ENCODE measurements around the gene DAAM2.

The DAAM2 gene

DNA sequence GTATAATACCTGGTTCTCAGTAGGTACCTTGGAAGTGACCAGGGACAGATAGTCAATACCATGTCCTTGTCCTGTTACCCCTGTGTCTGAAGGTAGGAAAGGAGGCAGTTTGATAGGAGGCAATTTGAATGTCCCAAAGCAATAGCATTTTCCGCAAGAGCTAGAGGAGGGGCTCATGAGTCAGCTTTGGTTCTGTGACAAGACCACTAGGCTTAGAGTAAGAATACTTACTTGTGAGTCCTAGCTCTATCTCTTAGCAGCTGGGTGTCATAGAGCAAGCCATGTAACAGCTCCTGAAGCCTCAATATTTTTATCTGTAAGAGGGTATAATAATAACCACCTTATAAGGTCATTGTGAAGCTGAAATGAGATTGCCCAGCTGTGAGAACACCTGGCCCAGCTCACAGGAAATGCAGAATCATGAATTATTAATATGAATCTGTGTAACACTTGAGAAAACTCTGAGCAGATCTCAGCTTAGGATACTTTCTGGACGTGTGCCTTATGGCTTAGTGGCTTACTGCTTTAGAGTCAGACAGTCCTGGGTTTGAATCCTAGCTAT lies 58.6 kb downstream of the DAAM2 start:
- DNase-seq, result no peak

DNA sequence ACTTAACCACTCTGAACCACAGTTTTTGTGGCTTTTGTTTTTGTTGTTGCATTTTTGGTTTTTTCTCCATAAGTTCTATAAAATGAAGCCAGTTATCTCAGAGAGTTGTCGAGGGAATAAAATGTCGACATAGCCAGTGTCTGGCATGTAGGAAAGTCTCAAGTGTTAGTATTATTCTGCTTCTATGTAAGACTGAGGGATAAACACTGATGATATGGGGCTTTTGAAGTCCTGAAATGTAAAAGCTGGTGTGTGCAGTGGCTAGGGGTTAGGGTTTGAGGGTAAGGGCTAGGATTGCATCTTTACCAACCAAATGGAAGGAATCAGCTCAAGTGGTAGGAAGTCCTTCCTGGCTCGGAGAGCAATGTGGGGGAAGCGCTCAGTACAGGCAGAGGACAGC lies 59.2 kb downstream of the DAAM2 start:
- no peak for DNase-seq

DNA sequence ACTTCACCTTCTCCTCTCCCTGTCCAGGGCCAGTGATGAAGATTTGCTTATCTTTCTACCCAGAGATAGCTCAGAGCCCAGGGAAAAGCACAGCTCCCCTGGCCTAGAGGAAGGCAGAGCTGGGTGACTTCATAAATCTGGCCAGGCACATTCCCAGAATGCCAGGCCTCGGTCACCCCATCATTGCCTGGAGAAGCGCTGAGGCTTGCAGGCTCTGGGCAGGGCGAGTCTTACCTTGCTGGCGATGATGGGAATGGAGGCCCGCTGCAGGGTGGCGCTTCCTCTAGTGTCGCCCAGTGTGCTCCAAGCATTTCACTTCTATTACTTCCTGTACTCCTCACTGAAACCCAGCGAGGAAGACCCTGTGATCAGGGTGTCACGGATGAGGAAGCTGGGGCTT lies 60.1 kb downstream of the DAAM2 start:
- no peak for DNase-seq

DNA sequence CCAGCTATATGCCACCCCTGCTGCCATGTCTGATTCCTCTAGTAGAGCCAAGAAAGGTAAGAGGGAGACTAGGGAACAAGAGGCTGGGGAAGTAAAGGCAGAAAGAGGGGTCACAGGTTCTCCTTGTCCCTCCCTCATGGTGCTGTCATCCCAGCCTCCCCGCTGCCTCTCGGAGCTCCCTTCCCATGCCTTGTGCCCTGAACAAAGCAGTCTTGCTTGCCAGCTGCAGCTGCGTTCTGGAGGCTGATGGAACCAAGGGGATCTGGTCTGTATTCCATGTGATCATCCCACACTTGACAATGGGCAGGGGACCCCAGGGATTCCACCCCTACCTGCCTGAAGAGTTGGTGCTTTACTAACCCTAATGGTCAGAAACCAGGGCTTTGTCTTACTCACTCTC lies 61.4 kb downstream of the DAAM2 start:
- DNase-seq, result no peak

DNA sequence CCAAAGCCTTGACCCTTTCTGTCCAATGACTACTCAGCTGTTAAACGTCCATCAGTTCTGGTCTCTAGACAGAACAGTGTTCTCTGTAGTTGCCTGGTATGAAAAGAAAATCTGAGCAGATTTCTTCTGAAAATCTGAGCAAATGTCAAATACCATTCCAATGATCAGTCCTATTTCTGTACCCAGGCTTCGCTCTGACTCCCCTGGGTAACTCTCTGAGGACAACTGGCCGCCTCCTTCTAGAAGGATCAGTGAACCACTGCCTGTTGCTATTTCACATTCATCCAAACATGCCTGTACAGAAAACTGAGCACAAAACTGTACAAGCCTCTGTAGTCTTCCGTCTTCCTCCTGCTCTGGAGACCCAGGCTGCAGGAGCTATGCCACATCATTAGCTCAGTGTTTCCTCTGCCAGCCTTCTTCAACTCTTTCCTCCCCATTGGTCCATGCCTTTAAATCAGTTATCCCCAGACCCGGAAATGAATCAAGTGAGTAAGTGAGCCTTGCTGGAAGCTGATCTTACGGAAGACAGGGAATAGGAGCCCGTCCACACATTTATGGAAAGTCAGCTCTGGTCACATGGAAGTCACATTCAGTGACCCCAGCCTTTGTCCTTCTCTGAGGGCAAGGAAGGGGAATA lies 63.3 kb downstream of the DAAM2 start:
- DNase-seq, result no peak

DNA sequence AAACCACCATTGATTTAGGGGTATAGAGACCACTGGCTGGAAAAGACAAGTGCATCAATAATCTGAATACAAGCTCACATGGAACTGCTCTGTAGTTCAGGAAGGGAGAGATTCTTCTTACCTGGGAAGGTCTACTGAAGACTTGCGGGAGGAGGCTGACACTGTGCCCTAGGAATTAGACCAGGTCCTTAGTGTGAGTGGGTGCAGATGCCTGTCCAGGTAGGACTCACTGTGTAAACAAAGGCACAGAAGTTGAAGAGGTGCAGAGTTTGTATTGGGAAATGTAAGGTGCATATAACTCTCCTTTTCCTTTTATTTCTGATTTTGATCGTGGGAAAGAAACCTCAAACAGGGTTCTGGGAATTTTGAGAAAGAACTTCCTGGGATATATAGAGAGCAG lies 66.8 kb downstream of the DAAM2 start:
- DNase-seq, result no peak

DNA sequence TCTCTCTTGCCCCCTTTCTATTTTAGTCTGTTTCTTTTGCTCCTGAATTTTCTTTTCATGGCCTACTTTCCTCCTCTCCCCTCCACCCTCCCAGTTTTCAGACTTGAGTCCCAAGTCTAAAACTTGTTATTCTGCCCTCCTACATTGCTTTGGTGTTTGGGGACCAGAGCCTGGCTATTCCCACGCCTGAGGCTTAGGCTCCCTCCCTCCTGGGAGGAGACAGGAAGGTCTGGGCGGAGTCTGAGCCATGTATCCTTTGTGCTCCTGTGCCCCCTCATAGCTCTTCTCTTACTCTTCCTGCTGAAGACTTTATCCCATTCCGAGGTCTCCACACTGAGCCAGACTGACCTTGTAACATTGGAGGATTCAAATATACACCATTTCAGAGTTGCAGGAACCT lies 69.5 kb downstream of the DAAM2 start:
- DNase-seq, result no peak

DNA sequence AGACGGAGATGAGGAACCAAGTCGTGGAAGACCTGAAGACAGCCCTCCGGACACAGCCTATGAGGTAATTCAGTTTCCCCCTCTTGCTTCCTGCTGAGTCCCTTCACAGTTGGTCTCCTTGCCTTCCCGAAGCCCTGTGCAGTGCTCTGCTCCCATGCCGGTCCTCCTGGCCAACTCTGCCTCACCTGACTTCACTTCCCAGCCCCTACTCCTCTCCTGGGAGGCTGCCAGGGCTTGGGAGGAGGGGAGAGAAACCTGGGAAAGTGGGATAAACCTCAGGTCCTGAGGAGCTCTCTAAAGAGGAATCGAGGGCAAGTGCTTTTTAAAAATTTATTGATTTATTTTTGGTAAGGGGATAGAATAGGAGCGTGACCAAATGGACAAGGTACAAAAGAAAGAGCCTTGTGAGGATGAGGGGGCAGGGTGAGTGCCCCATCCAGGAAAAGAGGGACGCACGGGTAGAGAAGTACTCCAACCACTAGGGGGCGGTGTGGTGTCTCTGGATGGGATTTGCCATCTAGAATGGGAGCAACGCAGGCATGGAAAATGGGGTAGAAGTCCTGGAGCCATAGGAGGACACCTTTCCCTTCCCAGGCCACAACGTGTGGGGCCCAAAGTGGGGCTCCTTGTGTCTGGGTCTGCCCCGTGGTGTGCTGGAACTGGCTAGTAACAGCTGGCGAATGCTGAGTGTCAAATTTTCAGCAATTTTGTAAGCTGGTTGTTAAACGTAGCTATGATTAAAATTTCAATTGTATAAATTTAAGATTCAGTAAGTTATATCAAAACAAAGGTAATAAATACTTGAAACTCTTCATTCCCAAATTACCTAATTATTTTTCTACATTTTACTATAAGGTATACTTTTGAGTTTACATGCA lies 73.1 kb downstream of the DAAM2 start:
- DNase-seq, result no peak

DNA sequence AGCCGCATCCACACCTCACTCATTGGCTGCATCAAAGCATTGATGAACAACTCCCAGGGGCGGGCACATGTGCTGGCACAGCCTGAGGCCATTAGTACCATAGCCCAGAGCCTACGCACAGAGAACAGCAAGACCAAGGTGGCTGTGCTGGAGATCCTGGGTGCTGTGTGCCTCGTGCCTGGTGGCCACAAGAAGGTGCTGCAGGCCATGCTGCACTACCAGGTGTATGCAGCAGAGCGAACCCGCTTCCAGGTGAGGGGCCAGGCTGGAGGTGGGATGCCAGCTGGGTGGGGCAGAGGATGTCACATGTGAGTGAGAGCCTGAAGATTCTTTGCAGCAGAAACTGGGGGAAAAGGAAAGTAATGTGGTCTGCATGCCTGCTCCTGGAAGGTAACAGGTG lies 75.4 kb downstream of the DAAM2 start:
- no peak for DNase-seq

DNA sequence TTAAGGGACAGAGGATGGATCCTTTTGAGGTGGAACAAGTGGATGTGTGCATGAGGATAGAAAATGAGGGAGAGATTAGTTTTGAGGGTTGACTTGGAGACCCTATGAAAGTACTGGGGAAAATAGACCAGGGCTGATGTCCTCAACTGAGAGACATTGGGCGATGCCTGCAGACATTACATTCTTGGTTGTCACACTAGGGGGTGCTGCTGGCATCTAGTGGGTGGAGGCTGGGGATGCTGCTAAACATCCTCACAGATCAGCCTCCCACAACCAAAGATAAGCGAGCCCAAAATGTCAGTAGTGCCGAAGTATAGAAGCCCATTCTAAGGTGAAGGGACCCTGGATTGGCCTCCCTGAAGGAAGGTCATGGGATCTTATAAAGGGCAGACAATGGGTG lies 78.8 kb downstream of the DAAM2 start:
- no peak for DNase-seq

DNA sequence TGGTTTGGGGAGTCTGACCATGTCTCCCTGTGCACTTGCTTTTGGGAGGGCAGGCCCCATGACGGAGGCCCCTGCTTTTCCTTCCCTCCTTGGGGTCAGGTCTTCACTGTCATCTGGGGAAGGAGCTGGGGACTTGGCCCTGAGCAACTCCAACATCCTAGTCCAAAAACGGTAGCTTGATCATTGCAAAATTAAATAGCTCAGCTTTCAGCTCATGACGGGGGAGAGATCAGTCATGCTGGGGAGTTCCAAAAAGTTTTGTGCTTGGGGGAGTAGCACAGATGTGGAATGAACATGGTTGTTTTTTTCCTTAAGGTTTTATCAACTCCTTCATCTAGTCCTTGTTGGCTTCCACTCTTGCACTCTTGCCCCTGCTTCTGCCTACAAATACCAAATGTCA lies 81.3 kb downstream of the DAAM2 start:
- DNase-seq, result no peak

DNA sequence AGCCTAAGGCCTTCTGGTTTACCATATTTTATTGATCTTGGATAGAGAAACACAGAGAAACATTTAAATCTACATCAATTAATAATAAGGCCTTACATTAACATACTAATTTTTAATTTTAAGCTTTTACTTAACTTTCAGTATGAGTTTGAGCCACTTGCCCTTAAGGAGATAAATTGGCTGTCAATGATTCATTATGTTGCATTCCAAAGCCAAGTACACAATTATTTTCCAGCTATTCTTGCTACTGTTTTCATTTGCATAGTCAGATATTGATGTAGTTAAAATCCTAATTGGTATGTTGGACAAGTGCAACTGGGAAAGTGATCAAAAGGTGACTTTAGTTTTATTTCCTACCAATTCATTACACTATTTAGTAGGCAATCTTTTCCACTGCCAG lies 83.9 kb downstream of the DAAM2 start:
- DNase-seq, result no peak

DNA sequence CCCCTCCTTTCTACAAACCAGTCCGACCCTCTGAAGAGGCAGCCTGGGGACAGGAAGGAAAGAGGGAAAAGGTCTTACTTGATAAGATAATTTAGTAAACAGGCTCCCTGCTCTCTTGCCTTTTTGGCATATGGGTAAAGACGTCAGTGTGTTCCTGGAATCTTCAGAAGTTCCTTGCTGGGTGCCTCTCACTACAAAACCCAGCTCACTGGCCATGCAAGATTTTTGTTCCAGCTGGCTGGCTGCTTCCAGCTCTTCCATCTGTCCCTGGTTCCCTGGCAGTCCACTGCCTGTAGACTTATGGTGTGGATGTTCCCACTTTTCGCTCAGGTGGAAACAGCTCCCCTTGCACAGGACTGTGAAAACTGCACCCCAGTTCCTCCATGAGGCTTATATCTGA lies 84.7 kb downstream of the DAAM2 start:
- DNase-seq, result no peak

DNA sequence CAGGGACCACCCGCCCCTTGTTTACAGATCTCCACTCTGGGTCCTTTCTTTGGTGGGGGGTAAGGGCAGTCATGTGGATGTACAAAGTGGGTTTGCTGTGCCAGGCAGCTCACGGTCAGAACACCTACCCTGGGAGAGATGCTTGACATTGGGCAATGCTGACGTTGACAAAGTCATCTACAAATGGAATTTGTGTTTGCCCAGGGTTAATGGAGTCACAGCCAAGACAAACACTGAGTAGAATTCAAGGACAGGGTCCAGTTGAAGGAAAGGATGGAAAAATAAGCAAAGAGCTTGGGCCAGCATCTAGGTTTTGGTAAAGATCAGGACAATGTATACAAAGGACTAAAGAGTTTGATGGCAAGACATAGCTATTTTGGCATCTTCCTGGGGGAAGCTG lies 87.4 kb downstream of the DAAM2 start:
- DNase-seq, result no peak

DNA sequence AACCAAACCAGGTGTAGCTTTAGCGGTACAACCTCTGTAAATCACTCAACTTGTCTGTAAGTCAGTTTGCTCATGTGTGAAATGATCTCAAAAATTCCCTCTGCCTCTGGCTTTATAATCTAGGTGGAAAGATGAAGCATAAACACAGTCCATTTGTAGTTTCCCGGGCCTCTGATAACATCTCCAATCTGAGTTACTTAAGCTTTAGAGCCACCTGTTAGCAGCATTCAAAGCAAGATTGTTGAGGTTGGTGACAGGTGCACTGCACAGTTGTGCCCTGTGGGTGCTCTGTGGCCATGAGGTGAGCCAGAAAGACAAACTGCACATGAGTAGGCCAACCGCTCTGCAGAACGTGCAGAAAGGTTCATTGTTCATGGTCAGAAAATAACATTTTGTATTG lies 88.4 kb downstream of the DAAM2 start:
- DNase-seq, result no peak

DNA sequence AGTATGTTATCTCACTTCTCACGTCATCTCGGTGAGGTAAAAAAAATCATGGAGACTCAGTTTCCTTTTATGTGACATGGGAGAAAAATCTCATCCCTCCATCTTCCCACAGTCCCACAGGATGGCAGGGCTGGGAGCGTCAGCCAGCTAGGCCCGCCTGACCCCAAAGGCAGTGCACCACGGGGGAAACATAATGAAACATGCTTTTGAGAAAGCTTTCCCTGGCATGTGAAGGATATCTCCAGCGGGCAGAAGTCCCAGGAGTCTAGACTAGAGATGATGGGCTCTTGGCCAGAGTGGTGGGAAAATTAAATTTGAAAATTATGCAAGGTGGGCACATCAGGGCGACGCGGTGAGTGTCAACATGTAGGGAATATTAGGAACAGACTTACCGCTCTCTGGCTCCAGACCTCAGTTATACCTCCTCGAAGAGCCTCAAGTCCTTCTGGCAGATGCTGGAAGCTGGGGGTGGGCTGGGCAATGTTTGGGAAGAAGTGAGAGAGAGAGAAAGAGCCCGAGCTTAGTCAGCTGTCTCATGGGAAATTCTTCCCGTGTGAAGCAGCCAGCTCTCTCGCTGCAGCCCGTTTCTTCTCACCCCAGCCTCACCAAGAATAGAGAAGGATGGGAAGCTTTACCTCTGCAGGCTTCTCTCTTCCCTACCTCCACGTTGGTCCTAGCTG lies 89.8 kb downstream of the DAAM2 start:
- no peak for DNase-seq

DNA sequence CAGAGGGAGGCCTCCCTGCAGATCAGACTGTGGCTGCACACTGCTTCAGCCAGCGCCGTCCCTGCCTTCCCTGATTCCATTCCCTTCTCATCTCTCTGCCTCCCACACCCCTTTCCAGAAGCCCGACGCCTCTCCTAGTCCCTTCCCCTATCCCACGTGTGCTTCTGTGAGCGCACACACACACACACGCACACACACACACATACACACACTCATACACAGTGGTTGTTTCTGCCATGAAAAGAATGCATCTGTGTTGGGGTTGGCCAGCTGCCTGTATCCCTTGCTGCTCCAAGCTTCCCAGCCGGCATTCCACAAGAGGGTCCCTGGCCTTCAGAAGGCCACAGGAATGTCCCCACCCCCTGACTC lies 90.3 kb downstream of the DAAM2 start:
- no peak for DNase-seq

DNA sequence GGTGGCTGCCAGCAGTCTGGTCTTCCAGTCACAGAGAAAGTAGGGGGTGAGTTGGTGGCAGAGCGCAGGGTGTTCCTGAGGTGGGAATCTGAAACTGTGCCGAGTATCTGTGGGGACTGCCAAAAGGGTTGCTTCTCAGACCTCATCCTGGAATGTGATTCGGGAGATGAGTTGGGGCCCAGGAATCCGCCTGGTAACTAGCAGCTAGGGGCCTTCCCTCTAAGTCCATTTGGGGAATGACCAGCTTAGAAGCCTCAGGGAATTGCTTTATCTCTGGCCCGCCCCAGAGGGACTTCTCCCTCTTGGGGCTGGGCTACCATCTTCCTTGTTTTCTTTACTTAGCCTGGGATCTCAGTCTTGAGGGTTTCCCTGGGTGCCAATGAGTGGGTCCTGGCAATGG lies 92.5 kb downstream of the DAAM2 start:
- DNase-seq, result no peak

DNA sequence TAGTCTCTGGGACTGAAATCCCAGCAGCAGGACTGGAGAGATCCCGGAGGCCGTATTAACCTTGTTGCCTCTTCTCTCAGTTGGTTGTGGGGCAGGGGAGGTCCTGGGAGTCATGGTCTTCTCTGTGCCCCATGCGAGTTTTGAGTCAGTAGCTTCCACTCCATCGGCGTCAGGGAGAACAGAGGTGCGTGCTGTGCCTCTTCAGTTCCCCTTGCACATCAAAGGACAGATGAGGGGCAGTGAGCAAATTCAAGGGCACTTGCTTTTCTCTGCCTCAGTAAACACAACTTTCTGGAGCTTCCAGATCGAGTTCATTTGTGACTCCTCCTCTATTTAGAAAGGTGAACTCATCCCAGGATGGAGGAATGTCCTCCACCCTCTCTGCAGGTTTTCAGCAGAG lies 93.5 kb downstream of the DAAM2 start:
- no peak for DNase-seq

DNA sequence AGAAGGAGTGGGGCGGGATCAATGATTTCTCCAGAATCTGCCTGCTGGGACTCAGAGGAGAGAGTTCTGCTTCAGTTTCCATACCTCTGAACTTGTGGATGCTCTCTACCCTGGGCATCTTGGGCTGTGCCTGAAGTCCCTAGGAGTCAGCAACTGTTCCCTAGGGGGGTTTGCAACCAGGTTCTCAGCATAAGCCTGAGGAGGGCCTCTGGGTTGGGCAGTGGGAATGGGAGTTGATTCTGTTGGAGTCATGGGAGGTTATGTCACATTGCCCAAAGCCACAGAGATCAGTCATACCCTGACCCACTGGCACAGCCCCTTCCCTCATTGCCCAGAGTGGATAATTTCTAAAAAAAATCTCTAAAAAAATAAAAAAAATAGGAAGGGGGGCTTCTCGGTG lies 94.7 kb downstream of the DAAM2 start:
- no peak for DNase-seq

DNA sequence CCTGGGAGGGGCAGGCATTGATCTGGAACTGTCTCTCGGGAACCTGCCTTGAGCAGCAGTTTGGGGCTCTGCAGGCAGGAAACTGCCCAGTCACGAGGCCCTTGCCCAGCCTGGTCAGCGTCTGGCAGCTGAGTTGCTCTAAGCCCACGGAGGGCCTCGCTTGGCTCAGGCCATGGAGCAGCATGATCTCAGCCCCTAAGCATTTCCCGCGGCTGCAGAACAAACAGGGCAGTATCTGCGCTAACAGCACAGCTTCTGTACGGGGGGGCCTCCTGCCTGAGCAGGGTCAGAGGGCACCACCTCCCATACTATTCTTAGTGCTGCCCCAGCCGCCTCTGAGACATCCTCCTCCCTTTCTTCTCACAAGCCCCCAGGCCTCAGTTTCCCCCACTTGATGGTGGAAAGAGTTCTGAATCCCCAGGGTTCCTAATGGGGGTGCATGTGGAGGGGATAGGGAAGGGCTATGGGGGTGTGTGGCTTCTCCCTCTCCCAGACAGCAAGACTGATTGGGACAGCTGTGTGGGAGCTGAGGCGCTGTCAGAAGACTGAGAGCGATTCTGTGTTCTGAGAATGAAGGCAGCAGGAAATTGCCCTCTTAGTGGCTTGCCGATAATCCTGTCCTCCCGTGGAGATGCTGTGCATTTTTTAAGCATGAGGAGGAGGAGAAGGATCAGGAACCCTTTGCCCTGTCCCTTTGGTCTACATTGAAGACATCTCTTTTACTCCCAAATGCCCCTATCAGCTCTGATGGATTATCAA lies 95.7 kb downstream of the DAAM2 start:
- DNase-seq, result no peak

DNA sequence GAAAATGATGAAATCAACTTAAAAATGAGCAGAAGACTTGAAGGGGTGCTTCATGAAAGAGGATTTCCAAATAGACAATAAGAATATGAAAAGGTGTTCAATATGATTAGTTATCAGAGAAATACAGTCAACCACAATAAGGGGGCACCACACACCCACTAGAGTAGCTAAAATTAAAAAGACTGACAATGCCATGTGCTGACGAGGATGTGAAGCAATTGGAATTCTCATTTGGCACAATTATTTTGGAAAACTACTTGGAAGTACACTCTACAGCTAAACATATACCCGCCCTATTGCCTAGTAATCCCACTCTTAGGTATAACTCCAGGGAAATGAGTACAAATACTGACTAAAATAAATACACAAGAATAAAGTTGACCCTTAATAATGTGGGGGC lies 97.1 kb downstream of the DAAM2 start:
- no peak for DNase-seq

DNA sequence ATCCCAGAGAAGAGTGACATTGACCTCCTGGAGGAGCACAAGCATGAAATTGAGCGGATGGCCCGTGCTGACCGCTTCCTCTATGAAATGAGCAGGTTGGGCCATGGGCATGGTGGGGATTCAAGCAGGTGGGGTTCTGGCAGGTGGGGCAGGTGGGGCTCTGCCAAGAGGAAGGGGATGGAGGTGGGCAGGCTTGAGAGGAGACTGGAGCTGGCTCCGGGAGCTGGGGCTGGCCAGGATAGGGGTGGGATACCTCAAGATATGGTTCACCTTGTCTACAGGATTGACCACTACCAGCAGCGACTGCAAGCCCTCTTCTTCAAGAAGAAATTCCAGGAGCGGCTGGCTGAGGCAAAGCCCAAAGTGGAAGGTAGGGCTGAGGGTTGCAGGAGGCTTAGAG lies 99.2 kb downstream of the DAAM2 start:
- no peak for DNase-seq

All from activated CD4-positive, alpha-beta T cell treated with anti-CD3 and anti-CD28 coated beads for 1 hour (primary cell).